Lower leg skin (tissue), 3 donors: ENCODE data around the gene KLKB1.

Experiments
- CTCF ChIP-seq, 3 donors: fragments of 450-650 bp; IDR thresholded peaks; one replicate each; pipeline ENCODE4 v1.5.1; 2016; ENCODE audit warnings: antibody characterized with exemption in 3 of 3, mild to moderate bottlenecking in 3 of 3, moderate library complexity in 2 of 3
- POLR2A ChIP-seq, 2 donors: fragments of 450-650 bp; IDR thresholded peaks; one replicate each; pipeline ENCODE4 v1.6.1; 2016 to 2017; ENCODE audit warnings: antibody characterized with exemption in 2 of 2, mild to moderate bottlenecking in 1 of 2, moderate library complexity in 1 of 2

- TF ChIP-seq CTCF (IDR thresholded peaks at IDR 0.05) (no peak), POLR2A (IDR thresholded peaks at IDR 0.05) (no peak)
Observed at GRCh38 chr4:186272699-186273391, 45.5 kb downstream of the KLKB1 start.
